Testis (tissue), 2 donors: ENCODE data around the gene ADK.

Source experiments
- POLR2A ChIP-seq: fragments of 450-650 bp; IDR thresholded peaks from one replicate; pipeline ENCODE4 v1.6.1; 2017; ENCODE audit warnings: antibody characterized with exemption, mild to moderate bottlenecking, moderate library complexity
- TF ChIP-seq, protein P1 (sequence below), 3 experiments: fragments of 450-650 bp in 2 of 3; fragments of 200-600 bp in 1 of 3; sonication (generic) in 1 of 3; IDR thresholded peaks; one replicate each; pipeline ENCODE4 v1.5.1; 2016 to 2019; ENCODE audit warnings: antibody characterized with exemption in 3 of 3, mild to moderate bottlenecking in 2 of 3, moderate library complexity in 1 of 3

DNA sequence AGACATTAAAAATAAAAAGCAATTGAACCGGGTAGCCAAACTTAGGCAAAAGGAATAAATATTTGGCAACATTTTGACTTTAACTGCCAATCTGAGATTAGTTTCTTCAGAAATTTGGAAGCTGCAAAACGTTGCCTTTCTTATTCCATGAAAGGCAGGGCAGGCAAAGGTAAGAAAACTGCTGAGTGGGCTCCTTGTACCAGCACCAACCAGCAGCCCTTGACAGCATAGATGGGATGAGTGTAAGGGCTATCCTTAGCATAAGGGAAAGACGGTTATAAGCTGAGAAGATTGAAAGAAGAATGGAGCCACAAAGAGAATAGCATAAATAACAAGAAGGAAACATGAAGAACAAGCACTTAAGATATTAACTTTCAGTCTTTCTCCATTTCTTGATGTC lies 29.0 kb upstream of the ADK start:
- TF ChIP-seq, protein P1, sequence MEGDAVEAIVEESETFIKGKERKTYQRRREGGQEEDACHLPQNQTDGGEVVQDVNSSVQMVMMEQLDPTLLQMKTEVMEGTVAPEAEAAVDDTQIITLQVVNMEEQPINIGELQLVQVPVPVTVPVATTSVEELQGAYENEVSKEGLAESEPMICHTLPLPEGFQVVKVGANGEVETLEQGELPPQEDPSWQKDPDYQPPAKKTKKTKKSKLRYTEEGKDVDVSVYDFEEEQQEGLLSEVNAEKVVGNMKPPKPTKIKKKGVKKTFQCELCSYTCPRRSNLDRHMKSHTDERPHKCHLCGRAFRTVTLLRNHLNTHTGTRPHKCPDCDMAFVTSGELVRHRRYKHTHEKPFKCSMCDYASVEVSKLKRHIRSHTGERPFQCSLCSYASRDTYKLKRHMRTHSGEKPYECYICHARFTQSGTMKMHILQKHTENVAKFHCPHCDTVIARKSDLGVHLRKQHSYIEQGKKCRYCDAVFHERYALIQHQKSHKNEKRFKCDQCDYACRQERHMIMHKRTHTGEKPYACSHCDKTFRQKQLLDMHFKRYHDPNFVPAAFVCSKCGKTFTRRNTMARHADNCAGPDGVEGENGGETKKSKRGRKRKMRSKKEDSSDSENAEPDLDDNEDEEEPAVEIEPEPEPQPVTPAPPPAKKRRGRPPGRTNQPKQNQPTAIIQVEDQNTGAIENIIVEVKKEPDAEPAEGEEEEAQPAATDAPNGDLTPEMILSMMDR (IDR thresholded peaks at IDR 0.05), result no peak
- TF ChIP-seq POLR2A, result no peak
